ENCODE data around the gene OTUB2.

Gene OTUB2

GRCh38 chr14:93996130-93996695 is 29.9 kb upstream of the OTUB2 start:
- TF ChIP-seq CTCF (IDR thresholded peaks at IDR 0.05; ENCODE audit: control insufficient read depth, extremely low read depth, insufficient read depth) = no peak
- DNase-seq (ENCODE audit: low read depth) = no peak
- H3K4me3 ChIP-seq (ENCODE audit: low read depth, low read length) = no peak overlapping the region

- no peak for DNase-seq (ENCODE audit: low read depth)
- TF ChIP-seq CTCF (IDR thresholded peaks at IDR 0.05; ENCODE audit: control insufficient read depth, extremely low read depth, insufficient read depth) = no peak
- no peak within 1 kb of the TSS for H3K4me3 ChIP-seq (ENCODE audit: low read depth, low read length)
These were observed 29.1 kb upstream of the OTUB2 start, which contains the start of gene CCDC197 for GRCh38 chr14:93997082-93997481. Gene CCDC197, plus strand, starts transcription at chr14:93997301. Its CDS starts 831 bp downstream, at chr14:93998132.

GRCh38 chr14:93997916-93998870 is 27.9 kb upstream of the OTUB2 start:
- DNase-seq (ENCODE audit: low read depth) = no peak
- no peak overlapping the region for H3K4me3 ChIP-seq (ENCODE audit: low read depth, low read length)
- no peak for TF ChIP-seq CTCF (IDR thresholded peaks at IDR 0.05; ENCODE audit: control insufficient read depth, extremely low read depth, insufficient read depth)

- no peak overlapping the region for H3K4me3 ChIP-seq (ENCODE audit: low read depth, low read length)
- TF ChIP-seq CTCF (IDR thresholded peaks at IDR 0.05; ENCODE audit: control insufficient read depth, extremely low read depth, insufficient read depth) = no peak
- DNase-seq (ENCODE audit: low read depth) = no peak
These were observed 27.2 kb upstream of the OTUB2 start for GRCh38 chr14:93998871-93999403.

GRCh38 chr14:93999573-93999972 is 26.6 kb upstream of the OTUB2 start:
- TF ChIP-seq CTCF (IDR thresholded peaks at IDR 0.05; ENCODE audit: control insufficient read depth, extremely low read depth, insufficient read depth) = no peak
- H3K4me3 ChIP-seq (ENCODE audit: low read depth, low read length) = no peak overlapping the region
- DNase-seq (ENCODE audit: low read depth) = no peak

- TF ChIP-seq CTCF (IDR thresholded peaks at IDR 0.05; ENCODE audit: control insufficient read depth, extremely low read depth, insufficient read depth) = no peak
- no peak for DNase-seq (ENCODE audit: low read depth)
These were observed 25.9 kb upstream of the OTUB2 start for GRCh38 chr14:94000267-94000666.

More at GRCh38 chr14:94000267-94000666, 25.9 kb upstream of the OTUB2 start:
- no peak overlapping the region for H3K4me3 ChIP-seq (ENCODE audit: low read depth, low read length)

All from LNCaP clone FGC (cell line).